KBM-7 (cell line): ENCODE data around the gene TXN2.
"Not testable (repeated sequence)": the region's sequence is repeated elsewhere in the genome, so short reads cannot be mapped to it uniquely, and the experiment has no call there.

Experiments used
- DNase-seq: peaks from one replicate; pipeline ENCODE4 v3.0.0-alpha.2; 2015
- in situ Hi-C: fragments of 300-500 bp; cut with MboI; formaldehyde crosslinking; loops from 2 replicates; pipeline ENCODE4 v1.14.3; 2020; ENCODE audit warnings: low sequenced_read_pairs, low pct_unique_long_range_greater_than_20kb, mixed read lengths

TXN2 gene

GRCh38 chr22:36461665-36462649 is 19.5 kb downstream of the TXN2 start:
- in situ Hi-C loops, result loop anchor here (10.0 kb wide), 1 partner anchor 157 kb away; no protein-coding TSS in a partner anchor
- DNase-seq, result no peak

- in situ Hi-C loops, result loop anchor here (10.0 kb wide), 1 partner anchor 155 kb away; no protein-coding TSS in a partner anchor
- no peak for DNase-seq
Measured at GRCh38 chr22:36460202-36460601, 21.2 kb downstream of the TXN2 start.

- DNase-seq, result peak; percentile 31
- in situ Hi-C loops, result no loop called here
Measured at GRCh38 chr22:36457688-36458450, 23.6 kb downstream of the TXN2 start.

GRCh38 chr22:36456464-36456845 is 25.0 kb downstream of the TXN2 start:
- no peak for DNase-seq
- in situ Hi-C loops, result no loop called here

- in situ Hi-C loops, result no loop called here
- DNase-seq, result no peak
Measured at GRCh38 chr22:36455571-36456463, 25.6 kb downstream of the TXN2 start.

- in situ Hi-C loops, result no loop called here
- DNase-seq, result peak; percentile 93
Measured at GRCh38 chr22:36454916-36455570, 26.4 kb downstream of the TXN2 start.

GRCh38 chr22:36453855-36454378 is 27.5 kb downstream of the TXN2 start:
- no peak for DNase-seq
- in situ Hi-C loops, result no loop called here

GRCh38 chr22:36452978-36453607 is 28.3 kb downstream of the TXN2 start:
- DNase-seq, result not testable (repeated sequence)

GRCh38 chr22:36452250-36452977 is 29.0 kb downstream of the TXN2 start:
- in situ Hi-C loops, result no loop called here
- DNase-seq, result no peak

More at GRCh38 chr22:36452978-36453607, 28.3 kb downstream of the TXN2 start:
- in situ Hi-C loops, result not testable (repeated sequence)

GRCh38 chr22:36450923-36451322 is 30.5 kb downstream of the TXN2 start:
- not testable (repeated sequence) for DNase-seq

GRCh38 chr22:36449596-36450175 is 31.8 kb downstream of the TXN2 start:
- no peak for DNase-seq
- in situ Hi-C loops, result no loop called here

More at GRCh38 chr22:36450923-36451322, 30.5 kb downstream of the TXN2 start:
- in situ Hi-C loops, result not testable (repeated sequence)

GRCh38 chr22:36447632-36448031 is 33.8 kb downstream of the TXN2 start:
- in situ Hi-C loops, result no loop called here
- no peak for DNase-seq

- in situ Hi-C loops, result no loop called here
- peak; percentile 65 for DNase-seq
Measured at GRCh38 chr22:36445158-36445668, 36.2 kb downstream of the TXN2 start.

- in situ Hi-C loops, result no loop called here
- peak; percentile 59 for DNase-seq
Measured at GRCh38 chr22:36443198-36443770, 38.2 kb downstream of the TXN2 start.

- in situ Hi-C loops, result no loop called here
- DNase-seq, result no peak
Measured at GRCh38 chr22:36442506-36443197, 38.8 kb downstream of the TXN2 start.
